GM19467 (cell line): ENCODE data around the gene CAPN1.
A peak's percentile ranks its signal among the peaks of the same experiment; 100 is the strongest.
"Not testable (repeated sequence)": the region's sequence is repeated elsewhere in the genome, so short reads cannot be mapped to it uniquely, and the experiment has no call there.

Experiments
- ATAC-seq: cut with Tn5 transposase; IDR thresholded peaks from one replicate; pipeline ENCODE4 v1.9.1; 2021; ENCODE audit warnings: mild to moderate bottlenecking, moderate library complexity; ENCODE audit not compliant: unreplicated experiment

The CAPN1 gene

GRCh38 chr11:65181569-65182257 lies at the start of gene CAPN1:
Gene CAPN1 (plus strand): TSS chr11:65181928. CDS start chr11:65182702, 774 bp downstream.
- peak; percentile 29 for ATAC-seq

- ATAC-seq: no peak
Observed at GRCh38 chr11:65132238-65132987, 49.3 kb upstream of the CAPN1 start.

- ATAC-seq: no peak
Observed at GRCh38 chr11:65132988-65133700, 48.6 kb upstream of the CAPN1 start.

- no peak for ATAC-seq
Observed at GRCh38 chr11:65133724-65134123, 48.0 kb upstream of the CAPN1 start.

GRCh38 chr11:65134240-65134951 lies 47.3 kb upstream of the CAPN1 start, which contains the start of gene SYVN1:
Gene SYVN1 (minus strand): TSS chr11:65134519. CDS start chr11:65133601, 918 bp downstream.
- ATAC-seq: peak; percentile 45

GRCh38 chr11:65134952-65135632 lies 46.6 kb upstream of the CAPN1 start:
- ATAC-seq: peak; percentile 57

GRCh38 chr11:65135633-65136145 lies 46.0 kb upstream of the CAPN1 start:
- ATAC-seq: no peak

GRCh38 chr11:65136515-65137096 lies 45.1 kb upstream of the CAPN1 start:
- no peak for ATAC-seq

GRCh38 chr11:65141896-65142494 lies 39.7 kb upstream of the CAPN1 start:
- ATAC-seq: no peak

- ATAC-seq: no peak
Observed at GRCh38 chr11:65147352-65148075, 34.2 kb upstream of the CAPN1 start.

- no peak for ATAC-seq
Observed at GRCh38 chr11:65148657-65149056, 33.1 kb upstream of the CAPN1 start.

- not testable (repeated sequence) for ATAC-seq
Observed at GRCh38 chr11:65150131-65150508, 31.6 kb upstream of the CAPN1 start.

GRCh38 chr11:65150509-65151299 lies 31.0 kb upstream of the CAPN1 start:
- ATAC-seq: no peak

- no peak for ATAC-seq
Observed at GRCh38 chr11:65151331-65151899, 30.3 kb upstream of the CAPN1 start.

- no peak for ATAC-seq
Observed at GRCh38 chr11:65152122-65152521, 29.6 kb upstream of the CAPN1 start.

GRCh38 chr11:65156256-65156655 lies 25.5 kb upstream of the CAPN1 start:
- ATAC-seq: no peak

- no peak for ATAC-seq
Observed at GRCh38 chr11:65156926-65157325, 24.8 kb upstream of the CAPN1 start.

- ATAC-seq: no peak
Observed at GRCh38 chr11:65157336-65157735, 24.4 kb upstream of the CAPN1 start.
